ENCODE data around the gene TBC1D22A.
"Not testable (repeated sequence)": the region's sequence is repeated elsewhere in the genome, so short reads cannot be mapped to it uniquely, and the experiment has no call there.

DNA sequence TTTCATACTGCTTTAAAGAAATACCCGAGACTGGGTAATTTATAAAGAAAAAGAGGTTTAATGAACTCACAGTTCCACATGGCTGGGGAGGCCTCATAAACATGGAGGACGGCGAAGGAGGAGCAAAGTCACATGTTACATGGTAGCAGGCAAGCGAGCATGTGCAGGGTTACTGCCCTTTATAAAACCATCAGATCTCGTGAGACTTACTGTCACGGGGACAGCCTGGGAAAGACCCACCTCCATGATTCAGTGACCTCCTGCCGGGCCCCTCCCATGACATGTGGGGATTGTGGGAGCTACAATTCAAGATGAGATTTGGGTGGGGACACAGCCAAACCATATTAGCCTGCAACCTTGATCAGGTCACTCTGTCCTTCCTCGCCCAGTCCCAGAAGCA is 378.5 kb downstream of the TBC1D22A start:
- TF ChIP-seq, protein P1, sequence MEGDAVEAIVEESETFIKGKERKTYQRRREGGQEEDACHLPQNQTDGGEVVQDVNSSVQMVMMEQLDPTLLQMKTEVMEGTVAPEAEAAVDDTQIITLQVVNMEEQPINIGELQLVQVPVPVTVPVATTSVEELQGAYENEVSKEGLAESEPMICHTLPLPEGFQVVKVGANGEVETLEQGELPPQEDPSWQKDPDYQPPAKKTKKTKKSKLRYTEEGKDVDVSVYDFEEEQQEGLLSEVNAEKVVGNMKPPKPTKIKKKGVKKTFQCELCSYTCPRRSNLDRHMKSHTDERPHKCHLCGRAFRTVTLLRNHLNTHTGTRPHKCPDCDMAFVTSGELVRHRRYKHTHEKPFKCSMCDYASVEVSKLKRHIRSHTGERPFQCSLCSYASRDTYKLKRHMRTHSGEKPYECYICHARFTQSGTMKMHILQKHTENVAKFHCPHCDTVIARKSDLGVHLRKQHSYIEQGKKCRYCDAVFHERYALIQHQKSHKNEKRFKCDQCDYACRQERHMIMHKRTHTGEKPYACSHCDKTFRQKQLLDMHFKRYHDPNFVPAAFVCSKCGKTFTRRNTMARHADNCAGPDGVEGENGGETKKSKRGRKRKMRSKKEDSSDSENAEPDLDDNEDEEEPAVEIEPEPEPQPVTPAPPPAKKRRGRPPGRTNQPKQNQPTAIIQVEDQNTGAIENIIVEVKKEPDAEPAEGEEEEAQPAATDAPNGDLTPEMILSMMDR (IDR thresholded peaks at IDR 0.05) = not testable (repeated sequence)
- not testable (repeated sequence) for TF ChIP-seq POLR2A (IDR thresholded peaks at IDR 0.05)
